WI38 (cell line): ENCODE measurements around the gene DOK1.
"Not testable (repeated sequence)": the region's sequence is repeated elsewhere in the genome, so short reads cannot be mapped to it uniquely, and the experiment has no call there.

ENCODE experiments used
- H3K4me3 ChIP-seq: 2 replicates; pipeline ENCODE4 v1.5.1; 2011; ENCODE audit warnings: low read depth, mild to moderate bottlenecking, control low read depth, low read length
- CTCF ChIP-seq: IDR thresholded peaks from 2 replicates; pipeline ENCODE4 v1.5.1; 2012; ENCODE audit warnings: low read depth, mild to moderate bottlenecking, control low read depth, low read length

The DOK1 gene

GRCh38 chr2:74556831-74557370 is 2.4 kb downstream of the DOK1 start:
- no peak for TF ChIP-seq CTCF
- H3K4me3 ChIP-seq, result no peak overlapping the region

GRCh38 chr2:74558284-74559230 is 4.0 kb downstream of the DOK1 start:
- H3K4me3 ChIP-seq, result no peak overlapping the region
- TF ChIP-seq CTCF, result no peak

GRCh38 chr2:74559912-74560311 is 5.4 kb downstream of the DOK1 start:
- TF ChIP-seq CTCF, result no peak

GRCh38 chr2:74560591-74560990 is 6.1 kb downstream of the DOK1 start:
- no peak for TF ChIP-seq CTCF
- no peak overlapping the region for H3K4me3 ChIP-seq

More at GRCh38 chr2:74559912-74560311, 5.4 kb downstream of the DOK1 start:
- no peak overlapping the region for H3K4me3 ChIP-seq

- H3K4me3 ChIP-seq, result not testable (repeated sequence)
Observed at GRCh38 chr2:74561022-74561421, 6.5 kb downstream of the DOK1 start.

- no peak for TF ChIP-seq CTCF
- H3K4me3 ChIP-seq, result no peak overlapping the region
Observed at GRCh38 chr2:74562126-74562775, 7.7 kb downstream of the DOK1 start.

GRCh38 chr2:74564222-74564621 is 9.7 kb downstream of the DOK1 start:
- no peak for TF ChIP-seq CTCF
- no peak overlapping the region for H3K4me3 ChIP-seq
